Melanocyte of skin (primary cell): Measurements from ENCODE around the gene NEUROG2. TPM values are rescaled to one million over a fixed set of nuclear protein-coding genes. Genes with fewer than 3 reads are reported as not detected.

Experiments used
- total RNA-seq, 2 donors: library from RNA; depleted of rRNA; stranded (reverse); fragments of >200 nt; gene quantifications; 2 replicates each; pipeline ENCODE4 v1.2.3, GENCODE V29; 2012

NEUROG2 gene
- not detected for total RNA-seq

DNA sequence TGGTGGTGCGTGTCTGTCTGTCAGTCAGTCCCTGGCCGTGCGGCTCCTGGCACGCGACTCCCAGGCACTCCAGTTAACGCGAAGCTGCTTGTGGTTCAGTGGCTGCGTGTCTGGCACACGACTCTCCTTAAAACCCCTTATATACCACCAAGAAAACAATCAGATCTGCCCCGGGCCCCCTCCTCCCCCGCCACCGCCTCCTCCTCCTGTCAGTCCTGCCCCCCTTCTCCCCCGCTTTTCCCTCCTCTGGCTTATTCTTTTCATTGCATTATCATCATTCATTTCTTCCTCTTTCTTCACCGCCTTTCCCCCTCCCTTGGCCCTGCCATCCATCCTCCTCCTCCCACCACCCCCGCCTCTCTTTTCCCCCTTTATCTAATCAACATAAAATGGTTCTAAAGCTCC lies at the start of gene NEUROG2:
NEUROG2 (minus strand) TSS at position 115 of the 405 bp plus-strand sequence. CDS start 705 bp downstream, outside the sequence.

Other genes with a start within 250 kb of the NEUROG2 start
- gene TIFA, start 230.3 kb downstream of the NEUROG2 start, total RNA-seq = 1 to 10 TPM; 3.4 to 5.0 TPM
- 10 to 100 TPM; 21.3 to 26.8 TPM for gene ALPK1, start 218.8 kb downstream of the NEUROG2 start, total RNA-seq
- 10 to 100 TPM; 11.0 to 20.6 TPM for gene ZGRF1, start 120.7 kb upstream of the NEUROG2 start, total RNA-seq
- 10 to 100 TPM; 14.0 to 18.9 TPM for gene LARP7, start 121.0 kb upstream of the NEUROG2 start, total RNA-seq